Mesothelial cell of epicardium (in vitro differentiated cells): ENCODE data around the gene INCA1. TPM values are rescaled to one million over a fixed set of nuclear protein-coding genes. Genes with fewer than 3 reads are reported as not detected.

Experiments used
- DNase-seq, 2 experiments: peaks; one replicate each; pipeline ENCODE4 v3.0.0; 2021; ENCODE audit warnings: low spot score in 2 of 2; ENCODE audit not compliant: unreplicated experiment in 2 of 2
- H3K27ac Mint-ChIP-seq: 2 replicates; pipeline ENCODE4 v1.8.0; 2021; ENCODE audit warnings: mixed read lengths
- H3K27me3 Mint-ChIP-seq: 2 replicates; pipeline ENCODE4 v1.8.0; 2021; ENCODE audit warnings: low read depth, mixed read lengths
- H3K36me3 Mint-ChIP-seq: 2 replicates; pipeline ENCODE4 v1.8.0; 2021; ENCODE audit warnings: mixed read lengths
- H3K4me1 Mint-ChIP-seq: 2 replicates; pipeline ENCODE4 v1.8.0; 2021; ENCODE audit warnings: mixed read lengths
- H3K4me3 Mint-ChIP-seq: 2 replicates; pipeline ENCODE4 v1.8.0; 2021; ENCODE audit warnings: mild to moderate bottlenecking, moderate library complexity, mixed read lengths
- H3K9me3 Mint-ChIP-seq: 2 replicates; pipeline ENCODE4 v1.8.0; 2021; ENCODE audit warnings: mixed read lengths
- total RNA-seq: library from RNA; stranded (reverse); gene quantifications from 3 replicates; pipeline ENCODE4 v1.2.1, GENCODE V29; 2021
- TF ChIP-seq, protein P1 (sequence below): fragments of 200-600 bp; sonication (generic); IDR thresholded peaks from one replicate; pipeline ENCODE4 v1.5.0; 2021; ENCODE audit warnings: antibody characterized with exemption; ENCODE audit not compliant: unreplicated experiment

INCA1 gene
- total RNA-seq, 1 donor from 2014 or later = 2.7 TPM

GRCh38 chr17:4972752-4973151 lies 24.6 kb downstream of the INCA1 start:
- H3K36me3 Mint-ChIP-seq = peaks cover 19% of the 10 kb centered on the region
- TF ChIP-seq, protein P1, sequence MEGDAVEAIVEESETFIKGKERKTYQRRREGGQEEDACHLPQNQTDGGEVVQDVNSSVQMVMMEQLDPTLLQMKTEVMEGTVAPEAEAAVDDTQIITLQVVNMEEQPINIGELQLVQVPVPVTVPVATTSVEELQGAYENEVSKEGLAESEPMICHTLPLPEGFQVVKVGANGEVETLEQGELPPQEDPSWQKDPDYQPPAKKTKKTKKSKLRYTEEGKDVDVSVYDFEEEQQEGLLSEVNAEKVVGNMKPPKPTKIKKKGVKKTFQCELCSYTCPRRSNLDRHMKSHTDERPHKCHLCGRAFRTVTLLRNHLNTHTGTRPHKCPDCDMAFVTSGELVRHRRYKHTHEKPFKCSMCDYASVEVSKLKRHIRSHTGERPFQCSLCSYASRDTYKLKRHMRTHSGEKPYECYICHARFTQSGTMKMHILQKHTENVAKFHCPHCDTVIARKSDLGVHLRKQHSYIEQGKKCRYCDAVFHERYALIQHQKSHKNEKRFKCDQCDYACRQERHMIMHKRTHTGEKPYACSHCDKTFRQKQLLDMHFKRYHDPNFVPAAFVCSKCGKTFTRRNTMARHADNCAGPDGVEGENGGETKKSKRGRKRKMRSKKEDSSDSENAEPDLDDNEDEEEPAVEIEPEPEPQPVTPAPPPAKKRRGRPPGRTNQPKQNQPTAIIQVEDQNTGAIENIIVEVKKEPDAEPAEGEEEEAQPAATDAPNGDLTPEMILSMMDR = no peak

DNA sequence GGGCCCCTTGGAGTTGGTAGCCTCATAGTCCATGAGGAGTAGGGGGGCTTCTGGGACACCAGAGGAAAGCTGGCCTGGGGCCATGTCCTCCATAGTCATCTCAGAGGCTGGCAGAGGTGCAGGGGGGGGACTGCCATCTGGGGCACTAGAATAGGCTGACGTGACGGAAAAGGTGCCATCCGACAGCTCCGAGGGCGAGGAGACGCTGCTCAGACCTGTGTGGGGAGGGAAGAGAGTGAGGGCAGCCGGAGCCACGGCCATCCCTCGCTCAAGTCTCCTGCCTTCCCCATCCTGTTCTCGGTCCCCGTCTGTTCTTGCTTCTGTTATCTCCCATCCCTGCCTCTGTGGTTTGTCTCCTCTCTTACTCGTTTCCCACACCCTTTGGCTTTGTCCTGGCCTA lies 25.0 kb downstream of the INCA1 start:
- DNase-seq = no peak
- H3K36me3 Mint-ChIP-seq = peaks cover 19% of the 10 kb centered on the region
- H3K27ac Mint-ChIP-seq = peak overlapping the region; percentile 36
- H3K27me3 Mint-ChIP-seq = no peaks in the 10 kb centered on the region
- peaks cover 37% of the 10 kb centered on the region for H3K4me1 Mint-ChIP-seq
- H3K9me3 Mint-ChIP-seq = no peaks in the 10 kb centered on the region
- no peak overlapping the region for H3K4me3 Mint-ChIP-seq
- TF ChIP-seq, protein P1 = no peak

More at GRCh38 chr17:4972752-4973151, 24.6 kb downstream of the INCA1 start:
- no peaks in the 10 kb centered on the region for H3K9me3 Mint-ChIP-seq
- H3K4me1 Mint-ChIP-seq = peaks cover 37% of the 10 kb centered on the region
- no peak for DNase-seq
- peak overlapping the region; percentile 36 for H3K27ac Mint-ChIP-seq
- H3K27me3 Mint-ChIP-seq = no peaks in the 10 kb centered on the region
- no peak overlapping the region for H3K4me3 Mint-ChIP-seq

- Mint-ChIP-seq H3K4me3 (no peak overlapping the region), H3K4me1 (peaks cover 37% of the 10 kb centered on the region), H3K36me3 (peaks cover 19% of the 10 kb centered on the region), H3K27ac (no peak overlapping the region), H3K27me3 (no peaks in the 10 kb centered on the region), H3K9me3 (no peaks in the 10 kb centered on the region)
- no peak for DNase-seq
- TF ChIP-seq, protein P1 = no peak
These were observed 25.5 kb downstream of the INCA1 start for GRCh38 chr17:4971826-4972225.

DNA sequence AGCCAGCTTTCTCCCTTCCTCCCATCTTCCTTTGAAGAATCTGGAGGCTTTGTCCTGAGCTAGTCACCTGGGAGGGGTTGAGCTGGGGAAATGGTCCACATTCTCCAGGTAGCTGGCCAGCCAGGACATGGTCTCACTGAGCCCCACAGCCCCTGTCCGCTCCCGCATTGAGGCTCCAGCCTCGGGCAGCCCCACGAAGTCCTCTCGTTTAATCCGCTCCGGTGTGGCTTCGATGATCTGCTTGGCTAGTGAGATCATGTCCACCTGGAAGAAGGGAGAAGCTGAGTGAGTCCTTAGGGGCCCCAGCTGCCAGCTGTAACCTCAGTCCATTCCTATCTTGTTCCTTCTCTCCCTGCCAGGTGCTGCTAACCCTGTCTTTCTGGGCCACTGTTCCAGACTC lies 27.0 kb downstream of the INCA1 start:
- peaks cover 47% of the 10 kb centered on the region for H3K4me1 Mint-ChIP-seq
- H3K27ac Mint-ChIP-seq = peak overlapping the region; percentile 15
- H3K36me3 Mint-ChIP-seq = peaks cover 20% of the 10 kb centered on the region
- TF ChIP-seq, protein P1 = no peak
- no peak for DNase-seq
- no peaks in the 10 kb centered on the region for H3K27me3 Mint-ChIP-seq
- H3K4me3 Mint-ChIP-seq = peak overlapping the region; percentile 11
- no peaks in the 10 kb centered on the region for H3K9me3 Mint-ChIP-seq

DNA sequence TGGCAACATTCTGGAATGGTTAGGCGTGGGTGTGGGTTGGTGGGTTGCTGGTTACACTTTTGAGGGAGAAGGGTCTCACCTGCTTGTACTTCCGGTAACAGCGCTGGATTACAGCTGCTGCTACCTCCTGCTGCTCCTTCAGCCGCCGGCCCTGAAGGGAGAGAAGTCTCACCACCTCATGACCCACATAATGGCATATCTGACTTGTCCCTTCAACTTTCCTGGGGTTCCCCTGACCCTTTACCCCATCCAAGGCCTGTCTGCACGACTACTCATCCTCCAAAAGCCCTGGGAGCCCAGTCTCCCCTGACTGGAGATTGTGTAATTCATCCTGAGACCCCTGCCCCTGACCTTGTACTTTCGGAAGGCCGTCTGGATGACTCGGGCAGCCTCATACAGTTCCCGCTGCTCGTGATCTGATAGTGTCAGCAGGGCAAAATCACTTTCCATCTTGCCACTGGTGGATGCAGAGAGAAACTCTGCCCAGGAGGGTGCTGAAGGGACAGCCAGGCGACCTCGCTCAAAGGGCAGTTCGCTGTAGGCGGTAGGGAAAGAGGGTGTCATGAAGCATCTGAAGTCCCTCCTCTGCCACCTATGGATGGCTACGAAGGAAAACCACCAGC lies 27.7 kb downstream of the INCA1 start:
- Mint-ChIP-seq H3K27ac (no peak overlapping the region), H3K27me3 (no peaks in the 10 kb centered on the region), H3K4me1 (peaks cover 48% of the 10 kb centered on the region), H3K9me3 (no peaks in the 10 kb centered on the region), H3K36me3 (peaks cover 21% of the 10 kb centered on the region), H3K4me3 (no peak overlapping the region)
- TF ChIP-seq, protein P1 = no peak
- DNase-seq = no peak

GRCh38 chr17:4969047-4969550 lies 28.2 kb downstream of the INCA1 start:
- H3K4me1 Mint-ChIP-seq = peaks cover 48% of the 10 kb centered on the region
- H3K36me3 Mint-ChIP-seq = peaks cover 21% of the 10 kb centered on the region
- no peaks in the 10 kb centered on the region for H3K27me3 Mint-ChIP-seq
- no peak overlapping the region for H3K4me3 Mint-ChIP-seq
- no peaks in the 10 kb centered on the region for H3K9me3 Mint-ChIP-seq
- no peak for DNase-seq
- TF ChIP-seq, protein P1 = no peak
- no peak overlapping the region for H3K27ac Mint-ChIP-seq
